HG03066 (cell line): ENCODE results near the gene BMERB1.
"Not testable (repeated sequence)": the region's sequence is repeated elsewhere in the genome, so short reads cannot be mapped to it uniquely, and the experiment has no call there.

Experiments
- ATAC-seq: cut with Tn5 transposase; IDR thresholded peaks from one replicate; pipeline ENCODE4 v1.9.1; 2021; ENCODE audit warnings: low read depth; ENCODE audit not compliant: unreplicated experiment

The BMERB1 gene

DNA sequence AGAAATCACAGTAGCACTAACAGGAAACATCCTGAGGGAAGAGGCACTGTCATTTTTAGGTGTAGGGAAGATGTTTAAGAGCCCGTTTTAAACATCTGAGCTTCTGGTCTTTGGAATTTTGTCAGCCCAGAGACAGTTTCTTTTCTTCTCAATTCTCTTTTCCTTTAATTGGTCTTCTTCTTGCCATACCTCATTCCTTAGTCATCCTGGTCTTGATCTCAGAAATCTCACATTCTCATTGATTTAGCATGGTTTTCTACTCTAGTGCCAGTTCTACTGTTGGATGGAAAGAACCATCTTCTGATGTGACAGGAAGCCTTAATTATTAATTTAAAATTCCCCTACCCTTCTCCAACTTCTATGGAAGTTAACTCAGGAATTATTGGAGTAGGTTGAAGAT lies 25.4 kb downstream of the BMERB1 start:
- ATAC-seq: no peak

- no peak for ATAC-seq
These were observed 26.2 kb downstream of the BMERB1 start for GRCh38 chr16:15460601-15461000.

DNA sequence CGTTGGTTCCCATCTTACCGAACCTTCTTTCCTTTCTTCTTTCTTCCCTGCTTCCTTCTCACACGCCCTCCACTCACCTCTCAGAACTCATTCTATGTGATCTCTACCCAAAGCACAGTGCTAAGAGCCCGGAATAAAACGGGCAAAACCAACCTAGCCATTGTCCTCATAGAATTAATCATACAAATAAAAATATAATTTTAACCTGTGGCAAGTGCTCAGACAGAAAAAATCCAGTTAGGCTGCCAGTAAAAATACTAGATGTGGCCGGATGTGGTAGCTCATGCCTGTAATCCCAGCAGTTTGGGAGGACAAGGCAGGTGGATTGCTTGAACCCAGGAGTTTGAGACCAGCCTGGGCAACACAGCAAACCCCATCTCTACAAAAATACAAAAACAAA lies 27.0 kb downstream of the BMERB1 start:
- ATAC-seq: no peak

DNA sequence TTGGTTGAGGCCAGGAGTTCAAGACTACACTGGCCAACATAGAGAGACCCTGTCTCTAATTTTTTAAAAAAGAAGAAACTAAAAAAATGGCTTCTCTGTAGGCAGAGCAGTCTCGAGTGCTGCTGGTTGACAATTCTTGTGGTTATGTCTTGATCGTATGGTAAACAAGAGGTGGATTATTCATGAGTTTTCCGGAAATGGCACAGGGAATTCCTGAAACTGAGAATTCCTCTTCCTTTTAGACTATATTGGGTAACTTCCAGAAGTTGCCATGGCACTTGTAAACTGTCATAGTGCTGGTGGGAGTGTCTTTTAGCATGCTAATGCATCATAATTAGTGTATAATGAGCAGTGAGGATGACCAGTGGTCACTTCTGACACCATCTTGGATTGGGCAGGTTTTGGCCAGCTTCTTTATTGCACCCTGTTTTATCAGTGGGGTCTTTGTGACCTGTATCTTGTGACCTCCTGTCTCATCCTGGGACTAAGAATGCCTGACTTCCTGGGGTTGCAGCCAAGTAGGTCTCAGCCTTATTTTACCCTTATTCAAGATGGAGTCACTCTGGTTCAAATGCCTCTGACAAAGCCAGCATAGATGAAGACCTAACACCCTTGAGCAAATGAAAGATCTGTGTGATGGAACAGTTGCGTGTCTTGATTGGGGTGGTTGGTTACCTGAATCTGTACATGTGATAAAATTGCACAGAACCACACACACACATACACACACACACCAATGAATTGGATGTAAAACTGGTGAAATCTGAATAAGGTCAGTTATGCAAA lies 30.2 kb downstream of the BMERB1 start:
- no peak for ATAC-seq

GRCh38 chr16:15466131-15466530 lies 31.7 kb downstream of the BMERB1 start:
- no peak for ATAC-seq

DNA sequence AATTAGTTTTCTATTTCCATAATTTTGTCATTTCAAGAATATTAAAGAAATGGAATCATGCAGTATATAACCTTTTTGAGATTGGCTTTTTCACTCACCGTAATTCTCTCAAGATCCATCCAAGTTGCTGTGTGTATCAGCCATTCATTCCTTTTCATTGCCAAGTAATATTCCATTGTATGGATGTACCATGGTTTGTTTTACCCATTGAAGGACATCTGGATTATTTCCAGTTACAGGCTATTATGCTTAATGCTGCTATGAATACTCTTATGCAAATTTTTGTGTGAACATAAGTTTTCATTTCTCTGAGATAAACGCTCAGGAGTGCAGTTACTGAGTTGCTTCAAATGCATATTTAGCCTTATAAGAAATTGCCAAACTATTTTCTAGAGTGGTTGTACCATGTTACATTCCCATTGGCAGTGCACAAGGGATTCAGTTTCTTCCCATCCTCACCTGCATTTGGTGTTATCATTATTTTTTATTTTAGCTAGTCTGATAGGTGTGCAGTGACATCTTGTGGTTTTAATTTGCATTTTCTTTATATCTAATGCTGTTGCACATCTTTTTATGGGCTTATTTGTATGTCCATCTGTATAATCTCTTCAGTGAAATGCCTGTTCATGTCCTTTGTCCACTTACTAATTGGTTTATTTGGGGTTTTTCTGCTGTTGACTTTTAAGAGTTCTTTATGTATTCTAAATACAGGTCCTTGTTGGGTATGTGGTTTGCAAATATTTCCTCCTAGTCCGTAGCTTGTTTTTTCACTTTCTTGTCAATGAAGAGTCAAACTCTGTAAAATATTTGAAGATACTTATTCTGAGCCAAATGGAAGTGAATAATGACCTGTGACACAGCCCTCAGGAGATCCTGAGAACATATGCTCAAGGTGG lies 32.7 kb downstream of the BMERB1 start:
- no peak for ATAC-seq

DNA sequence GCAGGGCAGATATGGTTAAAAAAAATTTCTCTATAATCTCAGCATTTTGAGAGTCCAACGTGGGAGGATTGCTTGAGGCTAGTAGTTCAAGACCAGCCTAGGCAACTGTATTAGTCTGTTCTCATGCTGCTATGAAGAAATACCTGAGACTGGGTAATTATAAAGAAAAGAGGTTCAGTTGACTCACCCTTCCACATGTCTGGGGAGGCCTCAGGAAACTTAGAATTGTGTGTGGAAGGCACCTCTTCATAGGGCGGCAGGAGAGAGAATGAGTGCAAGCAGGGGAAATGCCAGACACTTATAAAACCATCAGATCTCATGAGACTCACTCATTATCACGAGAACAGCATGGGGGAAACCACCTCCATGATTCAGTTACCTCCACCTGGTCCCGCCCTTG lies 42.6 kb downstream of the BMERB1 start:
- not testable (repeated sequence) for ATAC-seq

DNA sequence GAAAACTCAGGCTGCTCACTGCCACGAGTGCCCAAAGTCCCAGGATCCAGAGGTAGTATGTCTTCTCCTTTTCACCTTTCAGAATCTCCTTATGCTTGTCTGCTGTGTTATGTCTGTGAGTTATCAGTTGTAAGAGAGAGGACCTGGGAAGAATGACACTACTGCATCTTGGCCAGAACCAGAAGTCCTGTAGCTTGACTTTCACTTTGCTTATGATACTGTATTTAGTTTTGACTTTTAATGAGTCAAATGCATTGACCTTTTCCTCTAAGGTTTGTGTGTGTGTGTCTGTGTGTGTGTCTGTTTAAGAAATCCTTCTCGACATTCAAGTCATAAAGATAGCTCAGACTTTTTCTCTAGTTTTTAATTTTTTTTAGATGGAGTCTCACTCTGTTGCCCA lies 43.4 kb downstream of the BMERB1 start:
- no peak for ATAC-seq

DNA sequence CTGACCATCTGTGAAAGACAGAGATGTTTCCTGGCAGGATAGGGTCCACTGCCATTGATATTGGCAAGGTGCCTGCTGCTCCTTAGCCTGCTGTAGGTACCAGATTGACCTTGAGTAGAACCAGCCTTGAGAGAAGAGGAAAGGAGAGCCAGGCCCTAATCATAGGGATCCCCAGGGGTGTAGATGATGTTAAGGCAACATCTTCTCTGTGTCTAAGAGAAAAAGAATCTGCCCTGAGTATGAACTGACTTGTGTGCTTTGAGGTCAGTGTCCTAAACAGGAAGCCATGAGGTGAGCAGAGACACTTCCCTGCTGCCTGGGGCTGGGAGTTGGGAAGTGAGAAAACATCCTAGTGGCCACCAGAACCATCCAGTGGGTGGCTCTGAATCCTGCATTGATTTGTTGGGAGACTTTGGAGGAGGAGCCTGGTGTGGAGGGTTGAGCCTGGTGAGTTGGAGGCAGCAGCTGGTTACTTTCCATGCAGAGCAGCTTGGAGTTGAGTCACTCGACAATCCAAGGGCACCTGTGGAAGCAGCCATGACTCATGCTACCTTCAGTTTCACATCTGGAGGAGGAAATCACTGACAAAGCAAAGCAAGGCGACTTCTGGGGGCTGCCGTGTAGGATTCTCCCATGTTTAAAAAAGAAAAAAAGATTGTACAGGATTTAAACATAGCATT lies 47.8 kb downstream of the BMERB1 start:
- ATAC-seq: no peak

DNA sequence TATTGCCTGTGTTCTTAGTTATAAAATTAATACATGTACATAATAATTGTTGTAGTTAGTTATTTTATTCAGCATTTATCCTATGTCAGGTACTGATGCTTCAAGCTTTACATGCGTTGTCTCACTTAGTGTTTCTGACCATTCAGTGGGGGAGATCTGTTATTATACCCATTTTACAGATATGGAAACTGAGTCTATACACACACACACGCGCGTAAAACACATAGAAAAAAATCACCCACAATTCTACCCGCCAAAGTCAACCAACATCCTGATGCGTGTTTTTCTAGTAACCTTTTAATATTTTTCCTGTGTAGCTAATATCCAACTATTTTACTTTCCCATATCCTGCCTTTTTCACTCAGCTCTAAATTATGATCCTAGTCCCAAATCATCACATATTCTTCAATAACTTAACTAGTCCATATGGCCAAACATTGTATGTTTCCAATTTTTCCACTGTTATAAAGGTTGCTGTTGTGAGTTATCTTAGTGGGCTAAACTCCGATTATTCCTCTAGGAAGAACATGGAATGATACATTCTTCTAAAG lies 48.4 kb downstream of the BMERB1 start:
- no peak for ATAC-seq

DNA sequence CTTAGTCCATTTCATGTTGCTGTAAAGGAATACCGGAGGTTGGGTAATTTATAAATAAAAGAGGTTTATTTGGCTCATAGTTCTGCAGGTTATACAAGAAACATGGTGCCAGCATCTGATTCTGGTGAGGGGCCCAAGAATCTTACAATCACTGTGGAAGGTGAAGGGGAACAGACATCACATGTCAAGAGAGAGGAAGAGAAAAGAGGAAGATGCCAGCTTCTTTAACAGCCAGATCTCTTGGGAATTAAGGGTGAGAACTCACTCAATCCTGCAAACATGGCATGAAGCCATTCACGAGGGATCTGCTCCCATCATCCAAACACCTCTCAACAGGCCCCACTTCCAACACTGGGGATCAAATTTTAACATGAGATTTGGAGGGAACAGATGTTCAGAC lies 49.5 kb downstream of the BMERB1 start:
- no peak for ATAC-seq

GRCh38 chr16:15484662-15485061 lies 50.3 kb downstream of the BMERB1 start:
- no peak for ATAC-seq

DNA sequence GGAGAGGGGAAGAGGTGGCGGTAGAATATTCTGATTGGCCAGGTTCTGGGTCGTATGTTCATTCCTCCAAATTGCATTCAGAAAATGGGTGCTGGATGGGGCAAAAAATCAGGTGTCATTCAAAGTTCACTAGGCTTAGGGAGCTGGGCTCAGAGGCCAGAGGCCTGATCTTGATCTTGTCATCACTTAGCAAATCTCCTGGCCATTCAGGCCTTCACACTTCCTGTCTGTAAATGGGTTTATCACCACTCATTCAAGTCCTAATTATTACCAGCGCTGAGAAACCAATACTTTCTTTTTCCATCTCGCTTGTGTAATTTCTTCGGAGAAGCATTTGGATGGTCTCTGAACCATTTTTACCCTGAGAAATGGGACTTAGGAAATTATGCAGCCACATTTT lies 50.8 kb downstream of the BMERB1 start:
- ATAC-seq: no peak

DNA sequence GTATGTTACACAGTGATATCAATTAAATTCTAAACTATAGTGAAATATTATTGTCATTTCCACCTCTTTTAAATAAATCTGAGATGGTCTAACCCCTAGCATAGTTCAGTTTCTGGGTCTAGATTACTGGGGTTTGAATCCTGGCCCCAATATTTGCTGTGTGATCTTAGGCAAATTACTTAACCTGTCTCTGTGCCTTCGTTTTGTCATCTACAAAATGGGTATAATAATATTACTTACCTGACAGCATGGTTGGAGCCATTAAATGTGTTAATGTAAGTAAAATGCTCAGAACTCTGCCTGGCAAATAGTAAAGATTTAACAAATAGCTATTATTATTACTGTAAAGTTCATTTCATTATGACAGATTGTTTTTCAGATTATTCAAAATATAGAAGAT lies 52.3 kb downstream of the BMERB1 start:
- no peak for ATAC-seq

DNA sequence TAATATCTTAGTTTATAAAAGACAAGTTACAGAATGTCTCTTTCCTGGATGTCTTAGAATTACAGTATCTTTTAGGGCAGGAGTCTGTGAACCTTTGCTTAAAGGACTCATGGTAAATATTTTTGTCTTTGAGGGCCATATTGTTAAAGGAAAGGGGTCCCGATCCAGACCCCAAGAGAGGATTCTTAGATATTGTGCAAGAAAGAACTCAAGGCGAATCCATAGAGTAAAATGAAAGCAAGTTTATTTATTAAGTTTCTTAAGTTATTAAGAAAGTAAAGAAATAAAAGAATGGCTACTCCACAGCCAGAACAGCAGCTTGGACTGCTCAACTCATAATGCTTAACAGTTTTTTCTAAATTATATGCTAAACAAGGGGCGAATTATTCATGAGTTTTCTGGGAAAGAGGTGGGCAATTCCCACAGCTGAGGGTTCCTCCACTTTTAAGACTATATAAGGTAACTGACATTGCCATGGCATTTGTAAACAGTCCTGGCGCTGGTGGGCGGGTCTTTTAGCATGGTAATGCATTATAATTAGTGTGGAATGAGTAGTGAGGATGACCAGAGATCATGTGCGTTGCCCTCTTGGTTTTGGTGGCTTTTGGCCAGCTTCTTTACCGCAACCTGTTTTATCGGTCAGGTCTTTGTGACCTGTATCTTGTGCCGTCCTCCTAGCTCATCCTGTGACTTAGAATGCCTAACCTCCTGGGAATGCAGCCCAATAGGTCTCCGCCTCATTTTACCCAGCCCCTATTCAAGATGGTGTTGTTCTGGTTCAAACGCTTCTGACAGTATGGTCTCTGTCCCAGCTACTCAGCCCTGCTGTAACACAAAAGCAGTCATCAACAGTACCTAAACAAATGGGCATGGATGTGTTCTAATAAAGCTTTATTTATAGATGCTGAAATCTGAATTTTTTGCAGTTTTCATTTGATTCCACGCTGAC lies 53.2 kb downstream of the BMERB1 start:
- no peak for ATAC-seq

GRCh38 chr16:15489016-15489415 lies 54.6 kb downstream of the BMERB1 start:
- ATAC-seq: no peak

DNA sequence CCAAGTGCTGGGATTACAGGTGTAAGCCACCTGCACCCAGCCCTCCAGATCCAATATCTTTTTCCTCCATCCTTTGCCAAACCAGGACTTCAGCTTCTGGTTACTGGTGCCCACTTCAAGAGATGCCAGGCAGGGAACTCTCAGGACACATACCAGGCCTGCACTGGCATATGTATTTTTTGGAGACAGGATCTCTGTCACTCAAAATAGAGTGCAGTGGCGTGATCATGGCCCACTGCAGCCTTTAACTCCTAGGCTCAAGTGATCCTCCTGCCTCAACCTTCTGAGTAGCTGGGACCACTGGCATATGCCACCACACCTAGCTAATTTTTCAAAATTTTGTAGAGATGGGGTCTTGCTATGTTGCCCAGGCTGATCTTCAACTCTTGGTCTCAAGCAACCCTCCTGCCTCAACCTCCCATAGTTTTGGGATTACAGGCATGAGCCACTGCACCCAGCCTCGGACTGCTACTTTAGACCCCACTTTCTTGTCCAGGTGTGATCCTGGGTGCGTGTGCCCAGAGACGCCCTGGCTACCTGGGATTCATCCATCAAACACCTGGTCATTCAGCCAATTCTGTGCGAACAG lies 55.8 kb downstream of the BMERB1 start:
- no peak for ATAC-seq

GRCh38 chr16:15491411-15491810 lies 57.0 kb downstream of the BMERB1 start:
- no peak for ATAC-seq

DNA sequence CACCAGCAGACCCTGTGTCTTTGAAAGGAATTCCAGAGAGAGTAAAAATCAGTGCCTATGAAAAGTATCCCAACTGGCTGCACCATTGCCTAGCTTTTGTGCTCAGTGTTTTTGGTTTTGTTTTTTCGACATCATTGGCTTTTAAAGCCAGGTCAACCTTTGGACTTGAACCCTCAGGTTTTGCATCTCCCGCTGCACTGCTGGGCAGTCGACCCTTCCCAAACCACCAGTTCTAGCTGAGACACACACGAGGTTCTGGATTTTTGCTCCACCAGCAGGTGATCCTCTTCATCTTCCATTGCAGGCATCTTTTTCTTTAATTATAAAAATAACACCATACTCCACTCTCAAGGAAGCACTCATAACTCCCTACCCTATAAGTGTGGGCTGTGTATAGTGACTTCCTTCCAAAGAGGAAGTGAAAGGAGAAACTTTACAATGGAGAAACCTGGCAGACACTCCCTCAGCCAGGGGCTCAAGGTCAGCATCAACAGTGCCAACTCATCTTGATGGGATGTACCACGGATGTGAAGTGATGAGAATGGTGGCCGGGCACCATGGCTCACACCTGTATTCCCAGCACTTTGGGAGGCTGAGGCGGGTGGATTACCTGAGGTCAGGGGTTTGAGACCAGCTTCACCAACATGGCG lies 57.8 kb downstream of the BMERB1 start:
- ATAC-seq: no peak
